Motor neuron (in vitro differentiated cells): ENCODE data around the gene TNS1. TPM values are rescaled to one million over a fixed set of nuclear protein-coding genes. Genes with fewer than 3 reads are reported as not detected.
A peak's percentile ranks its signal among the peaks of the same experiment; 100 is the strongest.

Experiments
- ATAC-seq, 8 experiments: fragments of 200-7000 bp; cut with Tn5 transposase; replicated peaks in 6 of 8; 2 replicates each; pipeline ENCODE4 v1.8.0; 2021; ENCODE audit warnings: mild to moderate bottlenecking in 8 of 8, moderate library complexity in 8 of 8
- H3K27ac ChIP-seq, 2 donors: fragments of 250-450 bp; sonication (Bioruptor Pico); 2 replicates each; pipeline ENCODE4 v1.9.0; 2021; ENCODE audit warnings: antibody characterized with exemption in 2 of 2, mild to moderate bottlenecking in 2 of 2, moderate library complexity in 1 of 2
- H3K4me1 ChIP-seq, 2 donors: fragments of 250-450 bp; sonication (Bioruptor Pico); replicated peaks in 1 of 2; 2 replicates each; pipeline ENCODE4 v1.6.1; 2021; ENCODE audit warnings: antibody characterized with exemption in 2 of 2, mild to moderate bottlenecking in 2 of 2, moderate library complexity in 1 of 2
- H3K4me3 ChIP-seq, 5 donors: fragments of 250-450 bp; sonication (Bioruptor Pico); 2 replicates each; pipeline ENCODE4 v1.9.0; 2021; ENCODE audit warnings: antibody characterized with exemption in 5 of 5, mild to moderate bottlenecking in 5 of 5, moderate library complexity in 4 of 5
- WGBS, 10 experiments: fragments of 450-650 bp; shearing (Covaris generic); methylation state at CpG; one replicate each; pipeline ENCODE4 v1.0.0; 2022; 5-methylcytosine and 5-hydroxymethylcytosine counted together
- in situ Hi-C, 9 experiments: fragments of 400-800 bp; cut with MboI; loops; one replicate each; pipeline ENCODE4 v1.15.0; 2021; ENCODE audit warnings: low sequenced_read_pairs in 9 of 9, low pct_unique_long_range_greater_than_20kb in 2 of 9; ENCODE audit not compliant: unreplicated experiment in 9 of 9
- total RNA-seq, 8 experiments: library from RNA; unstranded; fragments of 300-600 nt; gene quantifications; 2 replicates each; pipeline versions ENCODE4 v1.2.3 to v1.2.4, GENCODE V29; 2022

TNS1 gene
- total RNA-seq, 8 experiments from 2014 or later: 2.3 to 41.7 (median 11.4) TPM

DNA sequence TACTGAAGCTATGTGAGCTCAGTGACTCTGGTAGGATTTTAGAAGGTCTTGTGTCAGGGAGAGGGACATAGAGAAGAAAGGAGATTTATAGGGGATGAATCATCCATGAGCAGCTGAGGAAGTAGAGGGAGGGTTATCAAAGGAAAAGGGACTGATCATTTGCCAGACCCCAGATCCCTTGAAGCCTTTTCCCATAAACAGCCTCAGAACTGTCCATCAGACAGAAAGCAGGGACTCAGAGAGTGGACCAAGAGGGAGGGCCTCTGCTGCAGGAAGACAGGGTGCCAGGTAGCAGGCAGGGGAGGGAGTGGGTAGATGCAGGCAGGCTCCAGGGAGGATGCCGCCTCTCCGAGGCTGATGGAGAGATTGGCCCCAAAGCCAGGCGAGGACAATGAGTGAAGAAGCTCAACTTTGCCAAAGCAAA is 133.9 kb downstream of the TNS1 start:
- WGBS, 10 experiments: 76% methylated on average over 3 of the region's 3 CpGs; no CpG with 5 or more reads in 9 of the 10 experiments
- Histone ChIP-seq H3K4me1 (peaks cover 9 to 16% of the 10 kb centered on the region in 2 donors), H3K27ac (no peak overlapping the region), H3K4me3 (no peak overlapping the region)
- ATAC-seq: peak in 7 of 8 experiments; percentile 16 to 69 (median 61)
- in situ Hi-C loops: no loop called here

- no peak for ATAC-seq
- Histone ChIP-seq H3K4me1 (peaks cover 9 to 16% of the 10 kb centered on the region in 2 donors), H3K4me3 (no peak overlapping the region), H3K27ac (no peak overlapping the region)
- in situ Hi-C loops: no loop called here
- 60 to 81% (median 78%) methylated on average over 1 to 4 of the region's 5 CpGs; no CpG with 5 or more reads in 6 of the 10 experiments for WGBS, 10 experiments
Measured at GRCh38 chr2:217868265-217868892, 134.4 kb downstream of the TNS1 start.

DNA sequence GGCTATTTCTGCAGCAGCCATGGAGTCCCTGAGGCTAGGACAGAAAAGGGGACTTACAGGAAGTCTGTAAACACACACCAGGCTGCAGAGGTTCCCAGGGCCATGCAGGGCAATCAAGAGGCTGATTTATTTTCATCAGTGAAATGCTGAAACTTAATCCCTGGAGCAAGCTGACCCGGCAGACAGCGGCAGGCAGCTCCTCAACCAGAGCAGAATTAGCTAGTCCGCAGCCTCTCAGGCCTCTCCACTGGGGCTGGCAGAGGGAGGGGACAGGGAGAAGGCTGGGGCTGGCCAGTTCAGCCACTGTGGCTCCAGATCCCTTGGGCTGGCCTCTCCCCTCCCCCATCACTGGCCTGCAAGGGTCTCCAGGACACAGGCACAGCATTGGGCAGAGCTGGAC is 136.3 kb downstream of the TNS1 start:
- in situ Hi-C loops: no loop called here
- 21 to 58% methylated on average over 2 to 3 of the region's 3 CpGs; no CpG with 5 or more reads in 8 of the 10 experiments for WGBS, 10 experiments
- peaks cover 9 to 16% of the 10 kb centered on the region in 2 donors for H3K4me1 ChIP-seq
- H3K27ac ChIP-seq: peak overlapping the region in 1 of 2 donors; percentile 11
- no peak overlapping the region for H3K4me3 ChIP-seq
- ATAC-seq: peak in 5 of 8 experiments; percentile 72 to 93 (median 90)

GRCh38 chr2:217864963-217865772 is 137.6 kb downstream of the TNS1 start:
- H3K4me1 ChIP-seq: peaks cover 9 to 16% of the 10 kb centered on the region in 2 donors
- in situ Hi-C loops: no loop called here
- peak in 2 of 8 experiments; percentile 76 to 86 for ATAC-seq
- H3K27ac ChIP-seq: no peak overlapping the region
- H3K4me3 ChIP-seq: no peak overlapping the region
- WGBS, 10 experiments: 19 to 100% (median 85%) methylated on average over 1 to 3 of the region's 3 CpGs; no CpG with 5 or more reads in 6 of the 10 experiments

DNA sequence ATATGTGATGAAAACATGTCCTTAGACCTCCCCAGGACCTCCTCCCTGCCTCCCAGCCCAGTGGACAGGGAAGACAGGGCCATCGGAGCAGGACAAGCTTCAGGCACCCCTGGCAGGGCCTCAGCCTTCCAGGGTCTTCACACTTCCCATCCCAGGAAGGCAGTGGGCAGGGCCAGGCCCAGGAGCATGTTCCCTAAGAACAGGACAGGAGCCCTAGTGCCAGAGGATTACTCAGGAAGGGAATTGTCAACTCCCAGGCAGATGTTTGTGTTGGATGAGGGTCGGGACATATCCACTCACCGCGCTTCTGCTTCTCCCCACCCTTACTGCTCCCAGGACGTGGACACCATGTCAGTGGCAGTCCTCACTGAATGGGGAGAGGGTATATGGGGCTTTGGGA is 138.9 kb downstream of the TNS1 start:
- Histone ChIP-seq H3K27ac (no peak overlapping the region), H3K4me1 (peaks cover 3 to 14% of the 10 kb centered on the region in 2 donors), H3K4me3 (no peak overlapping the region)
- in situ Hi-C loops: no loop called here
- no peak for ATAC-seq
- WGBS, 10 experiments: 100% methylated on average over 3 of the region's 5 CpGs; no CpG with 5 or more reads in 8 of the 10 experiments

DNA sequence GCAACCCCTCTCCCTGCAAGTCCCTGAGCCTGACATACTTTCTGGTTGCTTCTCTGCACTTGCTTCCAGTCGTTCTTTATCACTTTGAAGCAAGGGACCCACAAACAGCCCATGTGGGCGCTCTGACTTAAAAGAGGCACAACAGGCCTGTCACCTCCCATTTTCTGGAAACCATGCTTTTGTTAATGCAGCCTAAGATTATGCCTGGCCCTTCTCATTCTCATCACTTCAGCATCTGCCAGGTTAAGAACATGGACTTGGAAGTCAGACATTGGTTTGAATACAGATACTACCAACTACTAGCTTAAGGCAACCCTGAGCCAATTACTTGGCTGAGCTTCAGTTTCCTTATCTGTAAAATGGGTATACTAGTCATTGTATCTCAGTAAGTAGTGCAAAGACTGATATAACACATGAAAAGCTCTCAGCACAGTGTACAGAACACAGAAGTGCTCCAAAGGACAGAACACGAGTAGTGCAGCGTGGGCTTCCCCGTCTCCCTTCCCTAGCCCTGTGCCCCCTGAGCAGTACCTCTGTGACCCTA is 141.4 kb downstream of the TNS1 start:
- ATAC-seq: no peak
- 73 to 100% (median 90%) methylated on average over 1 to 5 of the region's 5 CpGs; no CpG with 5 or more reads in 4 of the 10 experiments for WGBS, 10 experiments
- H3K4me1 ChIP-seq: peaks cover 18 to 30% of the 10 kb centered on the region in 2 donors
- no peak overlapping the region for H3K4me3 ChIP-seq
- in situ Hi-C loops: no loop called here
- H3K27ac ChIP-seq: no peak overlapping the region

DNA sequence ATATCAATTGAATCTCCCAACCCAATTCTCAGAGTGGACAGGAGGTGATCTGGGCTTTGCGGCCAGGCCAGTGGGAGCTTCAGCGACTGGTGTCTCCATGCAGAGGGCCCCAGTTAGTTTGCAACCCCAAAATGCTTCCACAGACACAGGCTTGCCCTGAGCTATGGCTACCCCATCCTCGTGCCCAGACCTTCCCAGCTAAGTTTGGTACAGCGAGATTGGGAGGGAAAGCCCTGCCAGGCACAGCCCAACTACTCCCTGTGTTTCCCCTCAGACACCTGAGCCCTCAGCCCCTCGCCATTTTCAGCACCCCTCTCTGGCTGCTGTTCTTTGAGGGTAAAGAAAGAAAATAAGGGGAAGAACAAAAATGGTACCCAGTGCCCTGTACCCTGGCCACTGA is 142.9 kb downstream of the TNS1 start:
- in situ Hi-C loops: no loop called here
- no peak for ATAC-seq
- Histone ChIP-seq H3K4me3 (no peak overlapping the region), H3K4me1 (peaks cover 18 to 25% of the 10 kb centered on the region in 2 donors), H3K27ac (no peak overlapping the region)
- WGBS, 10 experiments: 69 to 100% (median 81%) methylated on average over 1 to 3 of the region's 5 CpGs; no CpG with 5 or more reads in 7 of the 10 experiments

DNA sequence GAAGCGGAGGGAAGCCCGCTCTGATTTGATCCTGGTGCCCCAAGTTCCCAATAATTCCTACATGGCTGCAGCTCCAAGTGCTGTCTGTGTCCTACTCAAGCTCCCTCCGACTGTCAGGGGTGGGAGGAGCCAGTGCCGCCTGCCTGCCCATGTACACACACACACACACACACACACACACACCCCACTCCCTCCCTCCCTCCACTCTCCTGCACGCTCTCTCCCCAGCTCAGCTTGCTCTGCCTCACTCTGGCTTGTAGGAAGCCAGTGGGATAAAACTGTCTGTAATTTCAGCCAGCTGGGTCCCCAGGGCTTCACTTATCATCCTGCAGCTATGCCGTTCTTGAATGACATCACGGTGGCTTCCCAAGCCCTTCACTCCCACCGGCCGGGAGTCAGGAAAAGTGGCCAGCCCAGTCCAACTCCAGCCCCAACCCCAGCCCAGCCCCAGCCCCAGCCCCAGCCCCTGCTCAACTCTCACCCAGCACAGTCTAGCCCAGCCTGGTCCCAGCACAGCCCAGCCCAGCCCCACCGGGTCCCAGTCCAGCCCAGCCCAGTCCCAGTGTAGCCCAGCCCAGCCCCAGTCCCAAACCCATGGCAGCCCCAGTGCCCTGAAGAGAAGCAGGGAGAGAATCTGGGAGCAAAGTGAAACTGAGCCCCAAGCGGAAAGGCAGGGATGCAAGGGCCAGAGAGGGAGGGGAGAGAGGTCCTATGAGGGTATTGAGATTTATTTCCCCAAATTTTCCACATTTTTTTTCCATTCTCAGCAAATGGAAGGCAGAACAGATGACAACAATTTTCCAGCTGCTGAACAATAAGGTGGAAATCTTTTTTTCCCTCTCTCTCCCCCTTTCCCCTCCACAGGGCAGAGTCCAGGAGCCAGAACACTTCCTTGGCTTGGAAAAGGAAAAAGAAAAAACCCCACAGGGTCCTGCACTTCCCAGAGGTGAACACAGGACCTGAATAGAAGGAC is 144.0 kb downstream of the TNS1 start:
- Histone ChIP-seq H3K4me1 (peaks cover 18 to 25% of the 10 kb centered on the region in 2 donors), H3K4me3 (peak overlapping the region; percentile 13 to 30 (median 22)), H3K27ac (peak overlapping the region; percentile 31 to 44)
- in situ Hi-C loops: no loop called here
- ATAC-seq: peak; percentile 79 to 99 (median 98)
- whole genome bisulfite sequencing, 10 experiments: 0 to 20% (median 15%) methylated on average over 1 to 2 of the region's 11 CpGs; no CpG with 5 or more reads in 6 of the 10 experiments

- in situ Hi-C loops: no loop called here
- peaks cover 27 to 34% of the 10 kb centered on the region in 2 donors for H3K4me1 ChIP-seq
- H3K27ac ChIP-seq: peak overlapping the region; percentile 21 to 44
- H3K4me3 ChIP-seq: peak overlapping the region; percentile 13 to 30 (median 22)
- no peak for ATAC-seq
- 18 to 94% (median 83%) methylated on average over 1 to 8 of the region's 20 CpGs; no CpG with 5 or more reads in 3 of the 10 experiments for WGBS, 10 experiments
Measured at GRCh38 chr2:217857624-217858506, 144.9 kb downstream of the TNS1 start.

DNA sequence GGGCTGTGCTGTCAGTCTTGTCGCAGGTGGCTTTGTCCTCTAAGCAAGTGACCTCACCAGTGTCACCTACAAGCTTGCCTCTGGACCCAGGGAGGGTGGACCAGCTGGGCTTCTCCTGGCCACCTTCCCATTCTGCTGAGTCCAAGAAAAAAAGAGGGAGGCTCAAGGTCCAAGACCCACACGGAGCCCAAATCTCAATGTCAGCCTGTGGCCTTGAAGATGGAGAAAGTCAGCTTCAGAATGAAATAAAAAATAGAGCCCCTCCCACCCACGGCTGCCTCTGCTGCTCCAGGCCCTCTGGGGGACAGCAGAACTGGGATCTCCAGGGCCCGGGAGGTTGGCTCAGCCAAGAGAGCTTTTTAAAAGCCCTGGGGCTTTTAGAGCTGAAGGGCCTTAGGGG is 145.9 kb downstream of the TNS1 start:
- in situ Hi-C loops: no loop called here
- H3K4me3 ChIP-seq: no peak overlapping the region
- 59 to 100% (median 80%) methylated on average over 1 to 4 of the region's 4 CpGs; no CpG with 5 or more reads in 4 of the 10 experiments for WGBS, 10 experiments
- no peak overlapping the region for H3K27ac ChIP-seq
- H3K4me1 ChIP-seq: peaks cover 34 to 44% of the 10 kb centered on the region in 2 donors
- no peak for ATAC-seq

DNA sequence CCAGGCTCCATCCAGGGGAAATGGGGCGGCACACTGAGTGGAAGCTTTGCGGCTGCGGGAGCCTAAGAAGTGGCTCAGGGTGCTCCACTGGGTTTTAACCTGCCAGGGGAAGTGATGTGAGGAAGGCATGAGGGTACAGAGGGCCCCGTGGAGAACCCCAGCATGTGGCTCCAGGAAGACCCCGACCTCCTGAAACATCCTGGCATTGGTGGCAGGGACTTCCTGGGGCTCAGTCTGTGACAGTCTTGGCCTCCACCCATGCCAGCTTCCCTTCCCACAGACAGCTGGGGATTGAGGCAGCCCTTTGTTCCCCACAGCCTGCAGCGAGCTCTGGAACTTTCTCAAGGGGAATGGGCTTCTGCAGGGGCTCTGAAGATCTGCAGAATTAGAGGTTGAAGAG is 146.6 kb downstream of the TNS1 start:
- no peak for ATAC-seq
- 80 to 95% (median 89%) methylated on average over 1 to 4 of the region's 6 CpGs; no CpG with 5 or more reads in 5 of the 10 experiments for WGBS, 10 experiments
- H3K27ac ChIP-seq: no peak overlapping the region
- peaks cover 35 to 51% of the 10 kb centered on the region in 2 donors for H3K4me1 ChIP-seq
- in situ Hi-C loops: no loop called here
- no peak overlapping the region for H3K4me3 ChIP-seq
